Subcutaneous abdominal adipose tissue (tissue), 5 donors: ENCODE measurements around the gene UBN2.

Source experiments
- H3K27ac ChIP-seq: one replicate; pipeline ENCODE4 v1.7.0; 2013; ENCODE audit warnings: low read depth, mild to moderate bottlenecking, inconsistent platforms, low read length, moderate library complexity
- H3K27me3 ChIP-seq, 5 donors: one replicate each; pipeline ENCODE4 v1.7.0; 2013; ENCODE audit warnings: low read length in 5 of 5, inconsistent platforms in 1 of 5; ENCODE audit not compliant: control insufficient read depth in 5 of 5, insufficient read depth in 4 of 5
- H3K36me3 ChIP-seq, 5 donors: one replicate each; pipeline ENCODE4 v1.7.0; 2013; ENCODE audit warnings: low read length in 5 of 5; ENCODE audit not compliant: control insufficient read depth in 5 of 5, insufficient read depth in 5 of 5
- H3K4me1 ChIP-seq, 5 donors: one replicate each; pipeline ENCODE4 v1.7.0; 2013; ENCODE audit warnings: low read length in 5 of 5, mild to moderate bottlenecking in 3 of 5, moderate library complexity in 1 of 5; ENCODE audit not compliant: control insufficient read depth in 5 of 5, insufficient read depth in 5 of 5
- H3K4me3 ChIP-seq, 5 donors: one replicate each; pipeline ENCODE4 v1.7.0; 2013; ENCODE audit warnings: low read length in 5 of 5, low read depth in 1 of 5
- H3K9ac ChIP-seq, 5 donors: one replicate each; pipeline ENCODE4 v1.7.0; 2013; ENCODE audit warnings: low read length in 5 of 5, mild to moderate bottlenecking in 4 of 5, moderate library complexity in 3 of 5
- H3K9me3 ChIP-seq, 5 donors: one replicate each; pipeline ENCODE4 v1.7.0; 2013; ENCODE audit warnings: low read length in 5 of 5; ENCODE audit not compliant: control insufficient read depth in 5 of 5
- donor health status: healthy.
- donor health status: healthy.
- donor health status: healthy.
- donor health status: healthy.
- donor health status: healthy.

UBN2 gene

DNA sequence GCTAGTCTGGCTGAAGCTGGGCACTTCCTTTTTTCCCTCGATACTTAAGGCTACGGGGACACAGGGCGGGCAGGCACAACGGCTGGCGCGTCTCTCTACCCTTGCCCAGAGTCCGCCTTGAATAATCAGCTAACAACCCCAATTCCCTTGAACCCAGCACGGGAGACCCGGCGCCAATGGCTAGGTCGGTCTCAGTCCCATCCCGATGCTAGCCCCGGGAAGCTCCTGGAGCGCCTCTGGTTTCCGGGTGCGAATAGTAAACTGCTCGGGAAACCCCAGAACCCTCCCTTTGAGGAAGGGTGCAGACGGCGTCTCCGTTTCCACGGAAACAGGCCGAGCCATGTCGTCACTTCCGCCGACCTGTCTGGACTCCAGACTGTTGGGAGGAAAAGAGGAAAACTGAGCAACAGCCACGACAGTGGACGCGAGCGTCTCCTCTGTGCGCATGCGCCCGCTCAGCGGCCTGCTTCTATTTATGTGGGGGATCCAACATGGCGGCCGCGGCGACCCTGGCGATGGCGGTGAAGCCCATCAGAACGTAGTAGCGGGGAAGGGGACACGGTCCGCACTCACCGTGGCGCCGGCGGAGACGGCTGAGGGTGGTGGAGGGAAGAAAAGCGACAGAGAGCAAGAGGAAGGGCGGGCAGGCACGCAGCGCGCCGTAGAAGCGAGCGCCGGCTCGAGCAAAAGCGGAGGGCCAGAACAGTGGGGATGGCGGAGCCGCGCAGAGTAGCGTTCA, at the start of gene UBN2:
UBN2 (plus strand) TSS at position 464 of the 739 bp plus-strand sequence; CDS start at position 712, 248 bp downstream.
- peaks cover 3 to 24% (median 21%) of the 10 kb centered on the region in 5 donors for H3K4me1 ChIP-seq
- H3K4me3 ChIP-seq = peak within 1 kb of the TSS; percentile 78 to 100 (median 98)
- H3K9ac ChIP-seq = peak within 1 kb of the TSS; percentile 56 to 98 (median 93)
- H3K27ac ChIP-seq = peak within 1 kb of the TSS; percentile 88
- no peaks in the 10 kb centered on the region for H3K27me3 ChIP-seq
- no peaks in the 10 kb centered on the region for H3K9me3 ChIP-seq
- no peaks in the 10 kb centered on the region for H3K36me3 ChIP-seq

DNA sequence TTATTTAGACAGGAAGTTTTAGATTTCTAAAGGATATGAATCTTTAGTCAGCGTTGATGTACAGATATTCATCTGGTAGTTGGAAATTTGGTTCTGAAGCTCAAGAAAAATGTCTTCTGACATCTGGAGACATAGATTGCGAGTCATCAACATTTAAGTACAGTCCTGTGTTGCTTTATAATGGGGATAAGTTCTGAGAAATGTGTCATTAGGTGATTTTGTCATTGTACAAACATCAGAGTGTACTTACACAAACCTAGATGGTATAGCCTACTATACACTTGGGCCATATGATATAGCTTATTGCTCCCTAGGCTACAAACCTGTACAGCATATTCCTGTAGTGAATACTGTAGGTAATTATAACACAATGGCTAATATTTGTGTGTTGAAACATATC, 49.6 kb upstream of the UBN2 start:
- H3K4me3 ChIP-seq = no peak overlapping the region
- no peaks in the 10 kb centered on the region for H3K4me1 ChIP-seq
- peaks cover 2 to 17% (median 12%) of the 10 kb centered on the region in 5 donors for H3K36me3 ChIP-seq
- H3K27me3 ChIP-seq = no peaks in the 10 kb centered on the region
- H3K27ac ChIP-seq = no peak overlapping the region
- no peak overlapping the region for H3K9ac ChIP-seq
- H3K9me3 ChIP-seq = no peaks in the 10 kb centered on the region

GRCh38 chr7:139182363-139182762, 48.7 kb upstream of the UBN2 start:
- H3K36me3 ChIP-seq = peaks cover 2 to 17% (median 12%) of the 10 kb centered on the region in 5 donors

DNA sequence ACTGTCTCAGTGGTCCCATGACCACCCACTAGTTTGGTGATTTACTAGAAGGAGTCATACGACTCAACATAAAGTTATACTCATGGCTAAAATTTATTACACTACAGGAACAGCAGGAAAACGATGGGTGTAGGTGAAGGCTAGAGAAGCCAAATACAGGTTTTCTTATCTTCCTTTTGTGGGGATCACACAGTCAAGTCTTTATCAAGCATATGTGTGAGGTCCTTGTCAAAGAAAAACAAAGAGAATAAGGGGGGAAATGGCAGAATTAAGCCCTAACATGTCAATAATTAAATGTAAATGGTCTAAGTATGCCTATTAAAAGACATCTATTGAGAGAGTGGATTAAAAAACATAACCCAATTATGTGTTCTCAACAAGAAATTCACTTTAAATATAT, 47.8 kb upstream of the UBN2 start:
- no peak overlapping the region for H3K9ac ChIP-seq
- no peak overlapping the region for H3K4me3 ChIP-seq
- H3K27me3 ChIP-seq = no peaks in the 10 kb centered on the region
- no peak overlapping the region for H3K27ac ChIP-seq
- H3K36me3 ChIP-seq = peaks cover 2 to 17% (median 12%) of the 10 kb centered on the region in 5 donors
- no peaks in the 10 kb centered on the region for H3K9me3 ChIP-seq
- no peaks in the 10 kb centered on the region for H3K4me1 ChIP-seq

More at GRCh38 chr7:139182363-139182762, 48.7 kb upstream of the UBN2 start:
- Histone ChIP-seq H3K4me3 (no peak overlapping the region), H3K27me3 (no peaks in the 10 kb centered on the region), H3K4me1 (no peaks in the 10 kb centered on the region), H3K9me3 (no peaks in the 10 kb centered on the region), H3K27ac (no peak overlapping the region), H3K9ac (no peak overlapping the region)

GRCh38 chr7:139183878-139184338, 47.1 kb upstream of the UBN2 start:
- Histone ChIP-seq H3K4me1 (no peaks in the 10 kb centered on the region), H3K27ac (no peak overlapping the region), H3K4me3 (no peak overlapping the region), H3K9me3 (no peaks in the 10 kb centered on the region), H3K9ac (no peak overlapping the region), H3K27me3 (no peaks in the 10 kb centered on the region), H3K36me3 (peaks cover 2 to 17% (median 14%) of the 10 kb centered on the region in 5 donors)

- H3K27me3 ChIP-seq = no peaks in the 10 kb centered on the region
- no peaks in the 10 kb centered on the region for H3K9me3 ChIP-seq
- no peak overlapping the region for H3K4me3 ChIP-seq
- no peak overlapping the region for H3K9ac ChIP-seq
- H3K36me3 ChIP-seq = peaks cover 2 to 21% (median 15%) of the 10 kb centered on the region in 5 donors
- no peak overlapping the region for H3K27ac ChIP-seq
- no peaks in the 10 kb centered on the region for H3K4me1 ChIP-seq
Measured at GRCh38 chr7:139186146-139186545, 44.9 kb upstream of the UBN2 start.

DNA sequence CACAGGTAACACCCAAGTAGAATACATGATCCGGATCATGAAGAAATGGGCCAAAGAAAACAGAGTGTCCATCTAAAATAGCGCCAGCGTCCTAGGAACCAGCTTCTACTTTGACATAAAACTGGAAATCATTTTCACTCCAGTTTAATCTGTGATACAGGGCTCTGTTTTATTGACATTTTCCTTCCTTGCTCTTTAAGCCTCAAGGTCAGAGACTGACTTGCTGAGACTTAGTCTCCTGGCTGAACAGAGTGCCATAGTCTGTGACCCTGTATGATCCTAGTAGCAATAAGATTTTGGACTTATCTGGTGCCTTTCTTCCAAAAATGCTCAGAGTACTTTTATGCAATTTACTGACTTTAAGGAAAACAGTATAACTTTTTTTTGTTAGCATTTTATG, 41.7 kb upstream of the UBN2 start:
- no peaks in the 10 kb centered on the region for H3K27me3 ChIP-seq
- no peak overlapping the region for H3K27ac ChIP-seq
- peaks cover 0 to 9% (median 5%) of the 10 kb centered on the region in 5 donors for H3K36me3 ChIP-seq
- H3K4me1 ChIP-seq = no peaks in the 10 kb centered on the region
- no peaks in the 10 kb centered on the region for H3K9me3 ChIP-seq
- no peak overlapping the region for H3K4me3 ChIP-seq
- H3K9ac ChIP-seq = no peak overlapping the region

GRCh38 chr7:139192014-139192706, 38.9 kb upstream of the UBN2 start:
- Histone ChIP-seq H3K4me1 (no peaks in the 10 kb centered on the region), H3K4me3 (no peak overlapping the region), H3K27me3 (no peaks in the 10 kb centered on the region), H3K9ac (no peak overlapping the region), H3K9me3 (no peaks in the 10 kb centered on the region), H3K36me3 (peaks cover 0 to 9% (median 4%) of the 10 kb centered on the region in 5 donors), H3K27ac (no peak overlapping the region)

DNA sequence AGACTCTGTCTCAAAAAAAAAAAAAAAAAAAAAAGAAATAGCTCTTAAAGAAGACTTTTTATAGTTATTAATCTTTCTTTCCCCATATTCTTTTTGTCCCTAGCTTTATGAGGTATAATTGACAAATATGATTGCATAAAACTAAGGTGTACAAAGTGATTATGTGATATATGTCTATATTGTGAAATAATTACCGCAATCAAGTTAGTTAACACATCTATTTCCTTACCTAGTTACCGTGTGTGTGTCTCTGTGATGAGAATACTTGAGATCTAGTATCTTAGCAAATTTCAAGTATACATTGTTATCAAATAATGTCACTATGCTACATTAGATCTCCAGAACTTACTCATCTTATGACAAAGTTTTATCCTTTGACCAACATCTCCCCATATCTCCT, 30.7 kb upstream of the UBN2 start:
- Histone ChIP-seq H3K27ac (no peak overlapping the region), H3K36me3 (peaks cover 0 to 2% (median 0%) of the 10 kb centered on the region in 5 donors), H3K9me3 (peaks cover 0 to 6% (median 3%) of the 10 kb centered on the region in 5 donors), H3K4me1 (no peaks in the 10 kb centered on the region), H3K9ac (no peak overlapping the region), H3K27me3 (no peaks in the 10 kb centered on the region), H3K4me3 (no peak overlapping the region)

DNA sequence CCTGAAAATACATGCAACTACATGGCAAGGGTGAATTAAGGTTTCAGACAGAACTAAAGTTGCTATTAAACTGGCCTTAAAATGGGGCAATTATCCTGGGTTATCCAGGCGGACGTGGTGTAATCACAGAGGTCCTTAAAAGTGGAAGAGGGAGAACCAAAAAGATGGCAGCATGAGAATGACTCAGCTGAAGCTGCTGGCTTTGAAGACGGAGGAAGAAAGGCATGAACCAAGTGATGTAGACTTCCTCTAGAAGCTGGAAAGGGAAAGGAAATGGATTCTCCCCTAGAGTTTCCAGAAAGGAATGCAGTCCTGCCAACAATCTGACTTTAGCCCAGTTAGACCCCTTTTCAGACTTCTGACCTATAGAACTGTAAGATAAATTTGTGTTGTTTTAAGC, 27.0 kb upstream of the UBN2 start:
- H3K4me1 ChIP-seq = no peaks in the 10 kb centered on the region
- peaks cover 0 to 2% (median 0%) of the 10 kb centered on the region in 5 donors for H3K36me3 ChIP-seq
- H3K27ac ChIP-seq = no peak overlapping the region
- peaks cover 3 to 16% (median 12%) of the 10 kb centered on the region in 5 donors for H3K9me3 ChIP-seq
- no peak overlapping the region for H3K4me3 ChIP-seq
- no peak overlapping the region for H3K9ac ChIP-seq
- H3K27me3 ChIP-seq = no peaks in the 10 kb centered on the region
